Smooth muscle cell of the brain vasculature (primary cell): ENCODE data around the gene RABGAP1L.
"Not testable (repeated sequence)": the region's sequence is repeated elsewhere in the genome, so short reads cannot be mapped to it uniquely, and the experiment has no call there.

Source experiments
- DNase-seq: peaks from one replicate; pipeline ENCODE4 v3.0.0-alpha.2; 2012; ENCODE audit warnings: low read depth, low spot score

Gene RABGAP1L

GRCh38 chr1:174703309-174703708 lies 544.0 kb downstream of the RABGAP1L start:
- no peak for DNase-seq

GRCh38 chr1:174704300-174704699 lies 545.0 kb downstream of the RABGAP1L start:
- DNase-seq, result no peak

- DNase-seq, result no peak
Measured at GRCh38 chr1:174710868-174711845, 551.8 kb downstream of the RABGAP1L start.

DNA sequence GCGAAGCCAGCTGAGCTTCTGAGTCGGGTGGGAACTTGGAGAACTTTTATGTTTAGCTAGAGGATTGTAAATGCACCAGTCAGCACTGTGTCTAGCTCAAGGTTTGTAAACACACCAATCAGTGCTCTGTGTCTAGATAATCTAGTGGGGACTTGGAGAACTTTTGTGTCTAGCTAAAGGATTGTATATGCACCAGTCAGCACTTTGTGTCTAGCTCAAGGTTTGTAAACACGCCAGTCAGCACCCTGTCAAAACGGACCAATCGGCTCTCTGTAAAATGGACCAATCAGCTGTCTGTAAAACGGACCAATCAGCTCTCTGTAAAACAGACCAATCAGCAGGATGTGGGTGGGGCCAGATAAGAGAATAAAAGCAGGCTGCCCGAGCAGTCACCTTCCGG lies 552.5 kb downstream of the RABGAP1L start:
- not testable (repeated sequence) for DNase-seq

GRCh38 chr1:174712541-174712940 lies 553.2 kb downstream of the RABGAP1L start:
- DNase-seq, result peak; percentile 57

DNA sequence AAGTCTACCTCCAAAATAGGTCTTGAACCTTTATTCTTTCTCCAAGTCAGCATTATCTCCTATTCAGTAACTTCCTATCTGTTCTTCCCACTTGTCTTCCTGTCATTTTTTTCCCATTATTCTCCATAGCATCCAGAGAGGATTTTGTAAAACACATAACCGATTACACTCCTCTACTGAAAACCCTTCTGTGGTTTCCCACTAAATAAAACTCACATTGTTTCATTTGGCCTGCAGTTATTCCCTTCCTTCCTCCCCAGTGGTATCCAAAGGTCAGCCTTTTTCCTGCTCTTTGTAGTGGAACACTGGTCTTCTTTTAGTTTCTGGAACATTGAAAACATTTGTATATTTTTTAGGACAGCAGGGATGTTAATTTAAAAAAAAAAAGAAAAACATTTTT lies 554.5 kb downstream of the RABGAP1L start:
- DNase-seq, result peak; percentile 28

DNA sequence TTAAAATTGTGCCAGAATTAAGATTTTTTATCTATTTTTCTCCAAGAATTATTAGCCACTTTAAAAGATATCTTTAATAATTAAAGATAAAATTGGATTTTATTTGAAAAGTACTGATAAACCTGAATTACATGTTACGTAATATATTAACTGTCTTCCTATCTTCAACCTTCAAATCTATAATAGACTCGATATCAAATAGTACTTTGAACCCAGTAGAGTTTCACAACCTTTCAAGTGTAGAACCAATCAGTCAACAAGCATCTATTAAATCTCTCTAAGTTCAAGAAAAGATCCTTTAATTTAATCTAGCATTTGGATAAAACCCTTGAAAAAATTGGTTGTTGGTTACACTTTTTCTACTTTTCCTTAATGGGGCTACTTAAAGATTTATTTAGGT lies 559.9 kb downstream of the RABGAP1L start:
- no peak for DNase-seq

GRCh38 chr1:174720618-174721017 lies 561.3 kb downstream of the RABGAP1L start:
- no peak for DNase-seq

- no peak for DNase-seq
Measured at GRCh38 chr1:174721246-174721645, 561.9 kb downstream of the RABGAP1L start.

DNA sequence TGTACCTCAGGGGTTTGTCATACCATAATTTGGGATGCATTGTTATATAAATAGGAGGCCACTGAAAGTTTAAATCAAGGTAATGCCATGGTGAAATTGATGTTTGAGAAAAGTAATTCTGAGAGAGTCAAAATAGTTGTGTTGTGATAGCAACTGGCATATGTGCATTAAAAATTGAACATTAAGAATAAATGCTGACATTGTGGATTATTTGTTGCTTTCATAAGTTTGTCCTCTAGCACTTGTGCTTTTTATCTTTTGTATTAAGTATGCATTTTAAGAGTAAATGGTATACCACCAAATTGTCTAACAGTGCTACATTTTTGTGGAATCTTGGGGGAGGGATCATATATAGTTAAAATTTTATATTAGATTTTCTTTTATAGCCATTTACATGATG lies 564.5 kb downstream of the RABGAP1L start:
- DNase-seq, result no peak

- DNase-seq, result no peak
Measured at GRCh38 chr1:174724219-174724618, 564.9 kb downstream of the RABGAP1L start.

DNA sequence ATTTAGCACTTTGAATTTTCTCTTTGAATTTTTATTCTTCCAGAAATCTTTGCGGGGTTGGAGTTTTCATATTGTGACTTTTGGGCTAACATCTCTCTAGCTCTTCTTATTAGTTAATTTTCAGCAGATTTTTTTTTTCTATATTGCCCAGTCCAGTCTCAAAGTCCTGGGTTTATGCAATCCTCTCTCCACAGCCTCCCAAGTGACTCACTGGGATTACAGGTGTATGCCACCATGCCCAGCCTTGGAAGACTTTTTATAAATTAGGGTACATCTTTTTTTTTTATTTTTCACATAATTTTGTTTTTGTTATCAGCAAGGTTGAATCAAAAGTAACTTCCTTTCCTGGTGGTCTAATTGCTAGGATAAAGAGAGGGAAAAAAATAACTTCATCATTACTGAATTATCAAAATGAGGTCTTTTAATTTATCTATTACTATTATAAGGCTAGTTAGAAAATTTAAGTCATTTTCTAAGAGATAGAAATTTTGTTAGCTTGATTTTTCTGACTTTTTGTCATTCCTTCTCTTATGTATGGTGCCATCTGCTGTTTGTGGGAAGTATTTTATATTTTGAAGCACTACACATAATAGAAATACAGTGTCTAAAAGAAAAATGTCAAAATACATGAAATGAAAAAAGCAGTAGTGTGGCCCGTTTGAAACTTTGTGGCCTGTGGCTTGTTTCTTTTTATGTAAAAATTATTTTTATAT lies 567.0 kb downstream of the RABGAP1L start:
- peak; percentile 13 for DNase-seq

DNA sequence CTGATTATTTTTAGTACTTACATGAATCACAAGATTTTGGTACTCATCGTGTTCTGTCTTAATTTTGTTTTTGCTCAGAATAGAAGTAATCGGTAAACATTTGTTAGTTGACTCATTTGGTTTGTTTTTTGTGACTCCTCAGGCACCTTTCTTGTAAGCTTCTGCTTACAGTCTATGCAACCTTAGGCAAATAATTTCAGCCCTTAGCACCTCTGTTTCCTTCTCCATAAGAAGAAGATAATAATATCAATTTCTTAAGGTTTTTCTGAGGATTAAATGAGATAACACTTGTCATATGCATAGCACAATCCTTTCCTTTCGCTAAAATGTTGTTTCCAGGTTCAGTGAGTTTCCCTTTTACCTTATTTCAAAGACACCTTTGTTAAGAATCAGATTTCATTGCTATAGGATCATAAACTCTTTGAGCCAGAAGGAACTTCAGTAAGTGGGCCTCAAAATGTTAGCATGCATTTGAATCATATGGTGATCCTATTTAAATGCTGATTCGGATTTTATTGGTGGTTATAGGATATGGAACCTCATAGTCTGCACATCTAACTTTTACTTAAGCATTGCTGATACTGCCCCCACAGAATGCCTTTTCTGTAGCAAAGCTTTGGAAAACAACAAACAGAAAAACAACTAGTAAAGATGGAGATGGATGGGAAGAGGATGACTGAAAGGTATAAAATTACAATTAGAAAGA lies 567.7 kb downstream of the RABGAP1L start:
- DNase-seq, result no peak

GRCh38 chr1:174734270-174734669 lies 575.0 kb downstream of the RABGAP1L start:
- no peak for DNase-seq

- no peak for DNase-seq
Measured at GRCh38 chr1:174736831-174737230, 577.5 kb downstream of the RABGAP1L start.

GRCh38 chr1:174740249-174740968 lies 581.1 kb downstream of the RABGAP1L start:
- no peak for DNase-seq

- DNase-seq, result no peak
Measured at GRCh38 chr1:174742805-174743653, 583.7 kb downstream of the RABGAP1L start.

DNA sequence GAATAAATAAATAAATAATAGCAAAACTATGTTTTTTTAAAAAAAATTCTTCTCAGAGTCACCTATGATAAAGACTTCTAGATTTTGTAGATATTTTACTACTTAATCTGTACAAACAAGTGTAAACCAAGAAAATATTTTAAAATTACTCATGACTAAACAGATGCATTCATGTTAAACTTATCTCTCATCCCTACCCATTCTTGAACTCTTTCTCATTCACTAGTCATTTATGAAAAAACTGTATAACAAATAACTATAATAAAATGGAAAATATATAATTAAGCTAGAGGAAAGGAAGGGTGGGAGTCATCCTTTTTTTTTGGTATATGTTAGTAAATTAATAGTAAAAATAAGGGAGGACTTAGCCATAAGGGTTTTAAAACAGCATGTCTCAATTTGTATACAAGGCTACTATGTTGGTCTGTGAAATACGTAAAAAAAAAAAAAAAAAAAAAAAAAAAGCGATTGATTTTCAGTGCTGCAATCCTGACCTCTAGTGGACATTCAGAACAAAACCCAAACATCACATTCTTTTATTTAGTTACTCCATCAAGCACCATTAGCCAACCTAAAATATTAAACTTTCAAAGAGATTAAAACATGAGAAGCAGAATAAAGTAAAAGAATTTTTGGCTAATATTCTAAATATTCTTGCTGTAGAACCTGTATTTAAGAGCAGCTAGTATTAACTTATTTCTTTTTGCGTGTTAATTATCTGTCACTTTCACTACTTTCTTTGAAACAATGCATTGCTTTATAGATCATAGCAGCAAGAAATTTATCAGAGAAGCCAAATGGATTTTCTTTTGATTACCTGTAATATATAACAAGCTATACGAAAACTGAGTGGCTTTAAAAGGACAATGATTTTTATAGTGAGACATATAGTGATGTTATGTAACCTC lies 584.6 kb downstream of the RABGAP1L start:
- peak; percentile 7 for DNase-seq

DNA sequence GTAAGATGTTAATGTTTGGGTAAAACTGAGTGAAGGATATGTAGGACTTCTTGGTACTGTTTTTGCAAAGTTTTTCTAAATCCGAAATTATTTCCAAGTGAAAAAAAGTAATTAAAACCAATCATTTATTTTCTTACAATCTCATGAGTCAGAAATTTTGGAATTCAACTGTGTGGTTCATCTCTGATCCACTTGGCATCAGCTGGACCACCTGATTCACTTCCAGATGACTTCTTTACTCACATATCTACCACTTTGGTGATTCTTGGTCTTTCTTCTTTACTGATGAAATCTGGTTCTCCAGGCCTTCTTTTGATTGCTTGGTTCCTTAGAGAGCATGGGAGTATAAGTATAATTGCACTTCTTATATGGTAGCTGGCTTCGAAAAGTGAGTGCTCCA lies 585.6 kb downstream of the RABGAP1L start:
- DNase-seq, result no peak
